Measurements from ENCODE around the gene AOAH.
"Not testable (repeated sequence)": the region's sequence is repeated elsewhere in the genome, so short reads cannot be mapped to it uniquely, and the experiment has no call there.

Gene AOAH

DNA sequence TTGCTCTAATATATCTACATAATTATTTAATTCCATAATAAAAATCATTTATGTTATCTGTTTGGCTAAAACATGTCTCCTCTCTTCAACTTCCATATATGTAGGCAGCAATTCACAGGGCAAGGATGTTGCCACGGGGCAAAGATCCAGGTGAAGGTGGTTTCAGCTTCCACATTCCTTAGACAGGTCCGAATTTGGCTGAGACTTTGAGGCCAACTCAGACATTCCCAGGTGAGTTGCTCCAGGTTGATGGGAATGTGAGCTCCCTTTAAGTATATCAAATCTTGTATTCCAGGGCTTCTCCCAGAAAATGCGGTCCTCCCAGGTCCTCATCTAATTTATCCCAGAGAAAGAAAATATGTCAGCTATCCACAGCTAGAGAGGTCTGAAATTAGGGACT, 15.1 kb upstream of the AOAH start:
- no peak for DNase-seq (ENCODE audit: low read depth in 2 of 2)

DNA sequence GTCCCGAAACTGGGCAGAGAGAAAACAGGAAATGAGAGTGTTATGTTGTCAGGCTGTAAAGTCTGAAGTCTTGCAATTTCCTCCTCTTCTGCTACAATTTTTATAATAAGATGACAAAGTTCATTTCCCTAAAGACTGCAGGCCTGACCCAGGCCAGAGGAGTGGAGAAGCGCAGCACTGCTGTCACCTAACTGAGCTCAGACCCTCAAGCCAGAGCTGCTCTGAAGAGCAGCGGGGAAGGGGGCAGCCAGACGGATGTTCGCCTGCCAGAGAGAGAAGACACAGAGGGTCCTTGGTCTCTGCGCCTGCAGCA, 12.6 kb upstream of the AOAH start:
- no peak for DNase-seq (ENCODE audit: low read depth in 2 of 2)

DNA sequence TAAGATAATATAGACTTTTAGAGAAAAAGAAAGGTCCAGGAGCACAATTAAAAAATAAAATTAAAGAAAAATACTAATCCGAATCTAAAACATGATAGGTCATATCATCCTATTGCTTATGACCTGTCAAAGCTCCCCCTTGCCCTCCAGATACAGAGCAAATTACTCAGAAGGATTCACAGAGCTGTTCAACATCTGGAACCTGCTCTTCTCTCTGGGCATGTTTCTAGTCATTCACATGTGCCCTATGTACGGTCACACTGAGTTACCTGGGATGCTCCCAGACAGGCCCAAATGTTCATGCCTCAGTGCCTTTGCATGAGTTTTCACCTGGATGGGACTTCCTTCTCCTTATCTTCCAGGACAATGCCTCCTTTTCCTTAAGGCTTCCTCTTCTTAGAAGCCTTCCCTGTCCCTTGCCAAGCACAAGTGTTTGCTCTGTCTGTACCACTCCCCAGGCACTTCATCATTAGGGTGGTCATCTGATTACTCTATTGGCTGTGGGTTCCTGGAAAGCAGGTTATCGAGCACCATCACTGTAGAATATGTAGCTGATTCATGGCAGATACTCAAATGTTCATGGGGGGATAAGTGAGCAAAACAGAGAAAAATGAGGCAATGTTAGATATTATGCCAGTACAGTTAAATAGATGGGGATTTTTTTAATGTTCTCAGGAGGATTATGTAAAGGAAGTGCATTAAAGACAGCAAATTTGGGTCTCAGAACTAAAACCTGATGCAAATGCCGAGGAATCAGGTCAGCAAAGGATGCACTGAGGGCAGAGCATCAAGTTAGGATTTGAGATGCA, 12.0 kb upstream of the AOAH start:
- no peak for DNase-seq (ENCODE audit: low read depth in 2 of 2)

DNA sequence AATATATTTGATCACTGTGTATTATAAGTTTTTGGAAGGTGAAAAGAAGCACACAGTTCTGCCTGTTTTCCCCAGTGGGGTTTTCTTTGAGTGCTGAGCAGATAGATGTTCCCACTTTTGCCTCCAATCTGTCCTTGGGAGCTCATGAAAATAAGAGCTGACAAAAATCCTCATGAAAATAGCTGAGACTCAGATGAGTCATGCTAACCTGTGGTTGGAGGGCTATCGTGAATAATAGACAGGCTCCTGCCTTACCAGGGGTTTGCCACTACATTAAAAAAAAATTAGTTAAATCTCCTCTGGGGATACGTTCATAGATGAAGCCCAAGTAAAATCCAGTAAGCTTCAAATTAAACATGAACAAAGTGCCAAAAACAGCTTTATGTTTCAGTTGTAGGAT, 10.9 kb upstream of the AOAH start:
- DNase-seq (ENCODE audit: low read depth in 2 of 2): no peak

DNA sequence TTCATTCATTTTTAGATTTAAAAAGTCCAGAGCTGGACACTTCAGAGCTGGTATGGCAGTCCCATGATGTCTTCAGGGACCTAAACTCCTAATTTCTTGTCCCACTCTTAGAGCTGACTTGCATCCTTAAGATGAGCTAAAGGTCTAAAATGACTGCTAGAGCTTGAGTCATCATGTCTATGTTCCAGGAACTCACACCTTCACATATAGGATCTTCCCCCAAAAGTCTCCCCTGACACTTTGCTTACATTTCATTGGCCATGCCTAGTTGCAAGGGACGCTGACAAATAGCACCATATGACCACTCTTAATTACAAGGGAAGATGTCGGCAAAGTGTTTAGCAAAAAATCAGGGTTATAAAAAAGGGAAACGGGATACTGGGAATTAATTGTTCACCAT, 10.4 kb upstream of the AOAH start:
- no peak for DNase-seq (ENCODE audit: low read depth in 2 of 2)

DNA sequence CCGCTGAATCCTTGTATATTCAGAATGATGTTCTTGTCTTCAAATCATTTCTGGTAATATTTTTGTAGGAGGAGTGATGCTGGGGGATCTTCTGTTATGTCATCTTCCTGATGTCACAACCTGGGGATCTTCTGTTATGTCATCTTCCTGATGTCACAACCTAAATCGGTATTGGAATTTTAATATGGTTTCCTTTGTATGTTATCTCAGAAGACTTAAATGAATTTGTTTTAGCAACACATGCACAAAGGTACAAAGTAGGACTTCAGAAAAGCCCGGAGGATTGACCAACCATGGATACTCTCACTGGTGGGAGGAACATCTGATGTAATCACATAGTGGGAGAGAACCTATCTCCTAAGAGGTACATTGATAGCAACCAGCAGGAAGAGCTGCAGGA, 9.1 kb upstream of the AOAH start:
- DNase-seq (ENCODE audit: low read depth in 2 of 2): no peak

DNA sequence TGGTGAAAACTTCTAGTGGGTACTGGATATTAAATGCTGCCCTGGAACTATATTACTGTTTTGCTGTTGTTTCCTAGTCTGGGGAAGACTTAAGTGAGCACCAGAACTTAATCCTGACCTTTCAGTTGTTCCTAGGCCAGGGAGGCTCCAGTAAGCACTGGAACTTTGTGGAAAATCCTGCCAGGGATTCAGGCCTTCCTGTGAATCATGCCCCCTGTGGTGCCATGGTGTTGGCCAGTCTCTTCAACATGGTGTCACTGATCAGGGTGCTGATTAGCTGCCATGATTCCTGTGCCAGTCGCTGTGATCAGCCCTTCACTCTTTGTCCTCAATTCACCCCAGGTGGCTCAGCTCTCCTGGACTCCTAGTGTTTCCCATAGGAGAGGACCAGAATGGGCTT, 8.5 kb upstream of the AOAH start:
- DNase-seq (ENCODE audit: low read depth in 2 of 2): no peak

DNA sequence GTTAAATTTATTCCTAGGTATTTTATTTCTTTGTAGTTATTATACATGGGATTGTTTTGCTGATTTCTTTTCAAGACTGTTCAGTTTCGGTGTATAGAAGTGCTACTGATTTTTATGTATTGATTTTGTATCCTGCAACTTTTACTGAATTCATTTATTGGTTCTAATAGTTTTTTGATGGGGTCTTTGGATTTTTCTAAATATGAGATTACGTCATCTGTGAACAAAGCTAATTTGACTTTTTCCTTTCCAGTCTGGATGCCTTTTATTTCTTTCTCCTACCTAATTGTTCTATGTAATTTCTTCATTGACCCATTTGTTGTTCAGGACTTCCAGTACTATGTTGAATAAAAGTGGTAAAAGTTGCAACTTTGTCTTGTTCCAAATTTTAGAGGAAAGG, 5.8 kb upstream of the AOAH start:
- no peak for DNase-seq (ENCODE audit: low read depth in 2 of 2)

DNA sequence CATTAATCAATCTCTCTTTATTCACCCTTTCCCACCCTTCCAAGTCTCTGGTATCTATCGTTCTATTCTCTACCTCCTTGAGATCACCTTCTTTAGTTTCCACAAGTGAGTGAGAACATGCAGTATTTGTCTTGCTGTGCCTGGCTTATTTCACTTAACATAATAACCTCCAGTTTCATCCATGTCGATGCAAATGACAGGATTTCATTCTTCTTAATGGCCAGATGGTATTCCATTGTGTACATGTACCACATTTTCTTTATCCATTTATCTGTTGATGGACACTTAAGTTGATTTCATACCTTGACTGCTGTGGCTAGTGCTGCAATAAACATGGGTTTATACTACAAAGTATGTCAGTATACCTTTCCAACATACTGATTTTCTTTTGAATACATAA, 3.8 kb upstream of the AOAH start:
- no peak for DNase-seq (ENCODE audit: low read depth in 2 of 2)

DNA sequence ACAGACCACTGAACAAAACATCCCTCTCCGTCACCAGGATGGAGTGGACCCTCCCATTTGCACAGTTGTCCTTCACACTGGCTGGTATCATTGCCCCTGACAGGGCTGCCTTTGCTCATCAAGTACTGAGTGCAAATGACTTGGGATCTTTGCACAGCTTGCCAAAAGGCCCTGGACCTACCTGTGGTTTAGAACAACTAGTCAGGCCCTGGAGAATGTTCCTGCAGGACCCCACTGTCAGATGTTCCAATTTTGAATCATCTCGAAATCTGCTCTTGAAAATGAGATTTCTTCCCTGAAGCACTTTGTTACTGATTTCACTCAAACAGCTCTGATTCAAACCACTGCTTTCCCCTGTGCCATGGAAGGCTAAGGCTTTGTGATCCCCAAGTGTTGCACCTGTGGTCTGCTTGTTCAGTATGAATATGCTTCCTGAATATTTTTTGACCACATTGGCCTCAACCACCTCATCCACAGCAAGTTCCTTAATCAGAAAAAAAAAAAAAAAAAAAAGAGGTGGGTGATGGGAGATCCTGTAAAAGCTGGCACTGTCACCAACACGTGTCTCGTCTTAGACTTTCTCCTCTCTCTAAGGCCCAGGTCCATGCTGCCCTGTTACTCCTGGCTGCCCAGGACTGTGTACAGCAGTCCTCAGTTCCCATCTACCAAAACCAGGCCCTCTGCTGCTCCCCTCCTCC, 2.7 kb upstream of the AOAH start:
- DNase-seq (ENCODE audit: low read depth in 2 of 2): no peak

DNA sequence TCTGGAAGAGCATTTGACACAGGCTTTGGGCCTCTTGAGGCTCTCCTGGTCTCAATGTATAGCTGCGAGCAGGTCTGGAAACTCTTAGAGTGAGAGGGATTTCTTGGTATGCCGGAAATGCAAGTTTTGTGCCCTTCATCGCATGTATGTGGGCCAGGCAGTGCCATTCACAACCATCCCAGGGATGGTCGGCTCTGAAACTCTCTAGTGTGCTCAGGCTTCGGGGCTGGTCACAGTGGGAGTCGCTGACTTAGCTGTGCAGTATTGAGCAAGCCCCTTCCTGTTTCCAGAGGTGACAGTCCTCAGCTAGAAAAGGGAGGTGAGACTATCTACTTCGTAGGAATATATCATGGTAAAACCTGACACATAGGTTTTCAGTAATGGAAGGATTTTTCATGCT, 2.0 kb upstream of the AOAH start:
- no peak for DNase-seq (ENCODE audit: low read depth in 2 of 2)

DNA sequence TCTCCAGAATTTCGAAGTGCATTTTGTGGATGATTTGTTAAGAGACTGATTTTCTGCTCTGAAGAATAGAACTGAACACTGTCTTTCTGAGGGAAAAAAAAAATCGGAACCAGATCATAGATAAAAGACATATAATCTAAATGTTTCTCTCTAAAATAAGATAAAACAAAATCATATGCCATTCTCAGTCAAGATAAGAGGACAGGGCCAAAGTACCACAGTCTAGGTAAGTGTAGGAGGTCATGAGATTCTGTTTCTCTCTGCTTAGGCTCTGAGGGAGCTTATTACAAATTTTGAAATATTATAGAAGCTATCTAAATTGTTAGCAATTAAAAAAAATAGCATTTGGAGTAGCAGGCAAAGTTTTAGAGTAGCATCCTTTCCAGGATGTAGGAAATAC, 702 bp upstream of the AOAH start:
- DNase-seq (ENCODE audit: low read depth in 2 of 2): no peak

DNA sequence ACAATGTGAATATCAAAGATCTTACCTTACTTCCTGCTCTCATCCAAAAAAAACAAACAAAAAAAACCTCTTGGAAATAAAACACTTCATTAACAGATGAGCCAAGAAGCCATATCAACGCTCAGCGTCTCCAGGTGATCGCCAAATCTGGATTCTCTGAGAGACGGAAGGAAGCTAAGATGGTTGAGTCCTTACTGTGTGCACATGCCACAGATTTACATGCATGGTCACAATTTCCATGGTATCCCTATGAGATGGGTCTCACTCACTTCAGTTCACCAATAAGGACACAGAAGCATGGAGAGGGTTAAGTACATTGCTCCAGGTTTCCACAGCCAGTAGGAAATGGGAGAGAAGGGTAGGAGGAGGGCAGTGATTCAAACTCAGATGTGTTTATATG, 1.0 kb downstream of the AOAH start:
- no peak for DNase-seq (ENCODE audit: low read depth in 2 of 2)

DNA sequence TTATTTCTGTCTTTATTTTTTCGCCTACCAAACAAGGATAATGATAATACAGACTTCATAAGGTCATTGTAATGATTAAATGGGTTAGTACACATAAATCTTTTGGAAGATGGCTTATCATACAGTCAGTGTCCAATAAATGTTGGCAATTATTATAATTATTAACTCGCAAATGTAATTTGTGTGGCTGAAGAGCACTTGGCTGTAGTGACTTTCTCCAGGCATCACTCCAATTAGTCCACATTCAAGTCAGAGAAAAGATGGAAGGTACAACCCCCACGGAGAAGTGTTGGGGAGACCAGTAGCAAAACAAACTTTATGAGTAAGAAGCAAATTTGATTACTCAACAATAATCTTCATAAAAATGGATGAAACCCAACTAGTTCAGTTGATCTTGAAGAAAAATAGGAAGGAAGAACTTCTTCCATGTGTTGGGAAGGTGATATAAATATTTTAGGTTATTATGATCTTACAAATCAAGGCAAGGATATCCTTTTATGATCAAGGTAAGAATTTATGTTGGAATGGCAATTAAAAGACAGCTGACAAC, 5.1 kb downstream of the AOAH start:
- DNase-seq (ENCODE audit: low read depth in 2 of 2): no peak

DNA sequence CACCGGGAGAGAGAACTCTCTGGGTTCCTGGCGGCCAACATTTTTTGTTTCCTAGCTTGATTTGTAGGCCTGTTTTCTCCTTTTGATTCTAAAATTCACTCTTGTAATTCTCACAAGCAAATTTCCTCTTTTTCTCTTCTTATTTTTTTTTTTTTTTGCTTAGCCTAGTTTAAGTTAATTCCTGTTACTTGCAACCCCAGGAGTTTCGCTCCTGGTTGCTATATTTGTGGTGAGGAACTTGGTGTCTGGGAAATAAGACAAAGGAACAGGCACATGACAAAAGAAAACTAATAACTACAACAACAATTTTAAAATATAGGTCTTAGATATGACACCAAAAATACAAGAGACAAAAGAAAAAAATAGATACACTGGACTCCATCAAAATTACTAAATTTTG, 6.7 kb downstream of the AOAH start:
- no peak for DNase-seq (ENCODE audit: low read depth in 2 of 2)

DNA sequence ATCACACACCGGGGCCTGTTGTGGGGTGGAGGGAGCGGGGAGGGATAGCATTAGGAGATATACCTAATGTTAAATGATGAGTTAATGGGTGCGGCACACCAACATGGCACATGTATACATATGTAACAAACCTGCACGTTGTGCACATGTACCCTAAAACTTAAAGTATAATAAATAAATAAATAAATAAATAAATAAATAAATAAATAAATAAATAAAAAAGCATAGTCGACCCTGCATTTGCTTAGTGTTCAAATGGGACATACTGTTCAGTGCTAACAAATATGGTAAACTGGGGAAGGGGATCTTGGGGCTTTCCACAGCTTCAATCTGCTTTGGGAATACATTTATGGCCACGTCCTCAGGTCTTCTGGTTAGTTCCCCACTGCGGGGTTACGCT, 7.5 kb downstream of the AOAH start:
- not testable (repeated sequence) for DNase-seq (ENCODE audit: low read depth in 2 of 2)

DNA sequence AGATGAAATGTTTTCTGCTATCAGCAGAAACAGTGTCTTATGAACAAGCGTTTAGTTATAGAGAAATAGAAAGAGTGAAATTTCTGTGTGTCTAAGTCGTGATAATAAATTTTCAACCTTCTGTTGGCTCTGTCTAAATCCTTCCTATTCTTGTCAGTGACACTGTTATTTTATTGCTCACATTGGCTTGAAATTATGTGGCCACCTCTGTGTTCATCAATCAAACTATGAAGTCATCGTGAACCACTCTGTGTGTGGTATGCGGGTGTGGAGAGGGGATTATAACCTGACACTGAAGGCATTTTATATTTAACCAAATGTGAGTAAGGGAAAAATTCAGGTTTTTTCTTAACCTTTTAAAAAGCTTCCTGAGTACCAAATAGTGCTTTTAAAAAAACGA, 12.3 kb downstream of the AOAH start:
- no peak for DNase-seq (ENCODE audit: low read depth in 2 of 2)

DNA sequence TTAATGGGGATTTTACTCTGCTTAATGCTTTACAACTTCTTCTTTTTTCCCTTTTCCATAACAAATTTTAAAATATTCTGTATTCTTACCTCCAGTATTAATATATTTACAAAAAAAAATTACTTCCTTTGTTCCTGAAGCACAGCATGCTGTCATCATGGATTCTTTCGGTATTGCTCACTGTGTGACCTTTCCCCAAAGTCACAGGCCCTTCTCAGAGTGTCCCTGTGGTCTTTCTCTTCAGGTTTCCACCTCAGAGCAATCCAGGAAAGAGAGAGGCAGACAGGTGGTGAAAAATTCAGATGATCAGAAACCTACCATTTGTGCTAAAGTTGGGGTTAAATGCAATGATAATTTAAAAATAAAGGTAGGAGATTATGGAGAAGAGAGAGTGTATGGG, 13.0 kb downstream of the AOAH start:
- DNase-seq (ENCODE audit: low read depth in 2 of 2): no peak

DNA sequence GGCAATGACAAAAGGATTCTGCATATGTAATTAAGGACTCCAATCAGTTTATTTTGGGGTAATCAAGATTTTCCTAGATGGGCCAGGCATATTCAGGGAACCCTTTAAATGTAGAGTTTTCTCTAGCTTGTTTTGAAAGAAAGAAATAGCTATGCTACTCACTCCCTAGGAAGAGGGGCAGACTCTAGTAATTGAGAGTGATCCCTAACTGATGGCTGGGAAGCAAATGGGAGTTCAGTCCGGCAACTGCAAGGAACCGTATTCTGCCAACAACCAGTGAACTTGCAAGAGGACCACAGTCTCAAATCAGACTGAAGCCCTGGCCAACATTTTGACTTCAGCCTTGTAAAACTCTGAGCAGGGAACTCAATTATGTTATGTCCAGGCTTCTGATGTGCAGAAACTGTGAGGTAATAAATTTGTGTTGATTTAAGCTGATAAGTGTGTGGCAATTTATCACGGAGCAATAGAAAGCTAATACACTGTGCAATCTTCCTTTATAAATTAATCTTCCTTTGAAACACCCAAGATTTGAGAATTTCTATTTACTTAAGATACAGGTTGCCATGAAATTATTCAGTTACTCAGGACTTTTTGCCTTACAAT, 14.0 kb downstream of the AOAH start:
- no peak for DNase-seq (ENCODE audit: low read depth in 2 of 2)

DNA sequence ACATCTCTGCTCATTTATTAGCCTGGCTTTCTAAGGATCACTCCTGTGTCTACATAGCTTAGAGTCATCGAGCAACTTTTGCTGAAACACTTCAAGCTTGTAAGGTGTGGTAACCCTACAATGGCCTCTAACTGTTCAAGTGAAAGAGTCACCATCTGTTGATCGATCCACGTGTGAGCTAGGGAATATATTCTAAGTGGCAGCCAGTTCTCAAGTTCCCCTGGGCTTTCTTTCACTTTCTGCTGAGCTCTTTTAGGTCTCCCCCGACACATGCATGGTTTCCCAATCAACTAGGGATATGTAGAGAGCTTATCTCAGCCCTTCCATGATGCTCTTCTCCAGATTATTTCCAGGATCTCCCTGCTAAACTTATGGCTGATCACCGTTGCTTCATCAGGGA, 15.5 kb downstream of the AOAH start:
- DNase-seq (ENCODE audit: low read depth in 2 of 2): no peak

DNA sequence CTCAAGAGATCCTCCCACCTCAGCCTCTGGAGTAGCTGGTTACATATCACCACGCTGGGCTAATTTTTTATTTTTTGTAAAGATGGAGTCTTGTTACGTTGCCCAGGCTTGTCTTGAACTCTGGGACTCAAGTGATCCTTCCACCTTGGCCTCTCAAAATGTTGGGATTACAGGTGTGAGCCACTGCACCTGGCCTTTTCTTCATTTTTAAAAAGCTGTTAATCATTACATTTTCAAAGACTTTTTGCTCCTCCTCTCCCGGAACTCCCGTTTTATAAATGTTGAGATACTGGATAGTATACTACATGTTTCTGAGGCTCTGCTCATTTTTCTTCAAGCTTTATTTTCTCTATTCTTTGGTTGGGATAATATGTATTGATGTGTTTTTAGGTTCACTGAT, 16.4 kb downstream of the AOAH start:
- no peak for DNase-seq (ENCODE audit: low read depth in 2 of 2)

DNA sequence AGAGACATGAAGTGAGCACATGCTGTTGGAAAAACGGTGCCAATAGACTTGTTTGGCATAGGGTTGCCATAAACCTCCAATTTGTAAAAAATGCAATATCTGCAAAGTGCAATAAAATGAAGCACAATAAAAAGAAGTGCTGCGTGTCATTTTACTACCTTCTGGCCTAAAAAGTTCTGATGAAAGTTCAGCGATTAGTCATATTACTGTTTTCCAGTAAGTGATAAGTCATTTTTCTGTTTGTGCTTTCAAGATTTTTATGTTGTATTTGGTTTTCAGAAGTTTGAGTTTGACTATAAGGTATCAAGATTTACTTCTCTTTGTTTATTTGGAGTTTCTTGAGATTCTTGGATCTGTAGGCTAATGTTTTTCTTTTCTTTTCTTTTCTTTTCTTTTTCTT, 16.8 kb downstream of the AOAH start:
- DNase-seq (ENCODE audit: low read depth in 2 of 2): no peak

DNA sequence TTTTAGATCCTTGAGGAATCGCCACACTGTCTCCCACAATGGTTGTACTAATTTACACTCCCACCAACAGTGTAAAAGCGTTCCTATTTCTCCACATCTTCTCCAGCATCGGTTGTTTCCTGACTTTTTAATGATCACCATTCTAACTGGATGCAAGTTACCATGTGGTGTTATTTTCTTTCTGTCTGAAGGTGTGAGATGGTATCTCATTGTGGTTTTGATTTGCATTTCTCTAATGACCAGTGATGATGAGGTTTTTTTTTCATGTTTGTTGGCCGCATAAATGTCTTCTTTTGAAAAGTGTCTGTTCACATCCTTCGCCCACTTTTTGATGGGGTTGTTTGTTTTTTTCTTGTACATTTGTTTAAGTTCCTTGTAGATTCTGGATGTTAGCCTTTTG, 20.4 kb downstream of the AOAH start:
- DNase-seq (ENCODE audit: low read depth in 2 of 2): not testable (repeated sequence)
